ENCODE data around the gene MRPS30.

DNA sequence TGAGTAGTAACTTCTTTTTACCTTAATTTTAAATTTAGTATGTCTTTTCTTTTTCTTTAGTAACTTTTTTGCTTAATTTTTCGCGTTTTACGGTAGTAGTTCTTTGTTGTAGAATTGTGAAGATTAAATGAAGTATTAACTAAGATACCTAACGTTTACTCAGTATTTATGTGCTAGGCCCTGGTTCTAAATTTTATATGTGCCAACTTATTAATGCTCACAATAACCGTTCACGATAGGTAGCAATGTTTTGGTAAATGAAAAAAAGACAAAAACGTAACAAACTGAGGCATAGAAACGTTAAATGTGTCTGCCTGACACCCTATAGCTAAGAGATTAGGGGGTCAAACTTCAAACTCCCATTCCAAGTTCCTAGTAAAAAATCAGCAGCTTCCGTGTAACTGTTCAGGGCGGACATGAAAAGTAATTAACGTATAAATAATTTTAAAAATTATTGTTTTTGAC, 1.2 kb downstream of the MRPS30 start:
- TF ChIP-seq POLR2A (IDR thresholded peaks at IDR 0.05): no peak
- TF ChIP-seq, protein P1, sequence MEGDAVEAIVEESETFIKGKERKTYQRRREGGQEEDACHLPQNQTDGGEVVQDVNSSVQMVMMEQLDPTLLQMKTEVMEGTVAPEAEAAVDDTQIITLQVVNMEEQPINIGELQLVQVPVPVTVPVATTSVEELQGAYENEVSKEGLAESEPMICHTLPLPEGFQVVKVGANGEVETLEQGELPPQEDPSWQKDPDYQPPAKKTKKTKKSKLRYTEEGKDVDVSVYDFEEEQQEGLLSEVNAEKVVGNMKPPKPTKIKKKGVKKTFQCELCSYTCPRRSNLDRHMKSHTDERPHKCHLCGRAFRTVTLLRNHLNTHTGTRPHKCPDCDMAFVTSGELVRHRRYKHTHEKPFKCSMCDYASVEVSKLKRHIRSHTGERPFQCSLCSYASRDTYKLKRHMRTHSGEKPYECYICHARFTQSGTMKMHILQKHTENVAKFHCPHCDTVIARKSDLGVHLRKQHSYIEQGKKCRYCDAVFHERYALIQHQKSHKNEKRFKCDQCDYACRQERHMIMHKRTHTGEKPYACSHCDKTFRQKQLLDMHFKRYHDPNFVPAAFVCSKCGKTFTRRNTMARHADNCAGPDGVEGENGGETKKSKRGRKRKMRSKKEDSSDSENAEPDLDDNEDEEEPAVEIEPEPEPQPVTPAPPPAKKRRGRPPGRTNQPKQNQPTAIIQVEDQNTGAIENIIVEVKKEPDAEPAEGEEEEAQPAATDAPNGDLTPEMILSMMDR (IDR thresholded peaks at IDR 0.05): no peak
